Fibroblast of lung (primary cell): ENCODE results near the gene GFPT2.

Experiments used
- EZH2 ChIP-seq: IDR thresholded peaks from 2 replicates; pipeline ENCODE4 v1.5.1; 2012; ENCODE audit warnings: low read length, control low read depth, mild to moderate bottlenecking; ENCODE audit errors: missing control alignments
- TF ChIP-seq, protein P1 (sequence below), 2 donors: IDR thresholded peaks in 1 of 2; conservative IDR thresholded peaks in 1 of 2; 1 replicate in 1 of 2; 2 replicates in 1 of 2; pipeline ENCODE4 v1.5.1; 2011 to 2012; ENCODE audit warnings: low read length in 2 of 2, control low read depth in 1 of 2, inconsistent platforms in 1 of 2, low read depth in 1 of 2, mild to moderate bottlenecking in 1 of 2

DNA sequence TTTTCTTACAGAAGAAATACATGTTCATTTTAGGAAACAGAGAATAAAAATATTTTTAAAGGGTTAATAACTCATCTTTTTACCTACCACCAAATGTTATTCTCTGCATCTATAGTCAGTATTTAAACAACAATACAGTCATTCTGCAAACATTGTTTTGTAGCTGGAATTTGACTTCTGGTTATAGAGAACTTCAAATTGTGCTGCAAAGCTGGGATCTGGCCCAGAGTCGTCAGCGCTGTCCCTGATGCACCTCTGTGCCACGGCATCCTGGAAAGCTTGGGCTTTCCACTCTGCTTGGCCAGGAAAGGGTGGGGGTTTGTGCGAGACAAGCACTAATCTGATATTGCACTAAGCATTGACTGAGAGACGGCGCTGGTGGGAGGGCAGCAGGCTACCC is 5.0 kb upstream of the GFPT2 start:
- TF ChIP-seq, protein P1, sequence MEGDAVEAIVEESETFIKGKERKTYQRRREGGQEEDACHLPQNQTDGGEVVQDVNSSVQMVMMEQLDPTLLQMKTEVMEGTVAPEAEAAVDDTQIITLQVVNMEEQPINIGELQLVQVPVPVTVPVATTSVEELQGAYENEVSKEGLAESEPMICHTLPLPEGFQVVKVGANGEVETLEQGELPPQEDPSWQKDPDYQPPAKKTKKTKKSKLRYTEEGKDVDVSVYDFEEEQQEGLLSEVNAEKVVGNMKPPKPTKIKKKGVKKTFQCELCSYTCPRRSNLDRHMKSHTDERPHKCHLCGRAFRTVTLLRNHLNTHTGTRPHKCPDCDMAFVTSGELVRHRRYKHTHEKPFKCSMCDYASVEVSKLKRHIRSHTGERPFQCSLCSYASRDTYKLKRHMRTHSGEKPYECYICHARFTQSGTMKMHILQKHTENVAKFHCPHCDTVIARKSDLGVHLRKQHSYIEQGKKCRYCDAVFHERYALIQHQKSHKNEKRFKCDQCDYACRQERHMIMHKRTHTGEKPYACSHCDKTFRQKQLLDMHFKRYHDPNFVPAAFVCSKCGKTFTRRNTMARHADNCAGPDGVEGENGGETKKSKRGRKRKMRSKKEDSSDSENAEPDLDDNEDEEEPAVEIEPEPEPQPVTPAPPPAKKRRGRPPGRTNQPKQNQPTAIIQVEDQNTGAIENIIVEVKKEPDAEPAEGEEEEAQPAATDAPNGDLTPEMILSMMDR (conservative IDR thresholded peaks at IDR 0.05 in 1 of 2, IDR thresholded peaks at IDR 0.05 in 1 of 2; ENCODE audit: low read depth in 1 of 2, low read length in 2 of 2), result no peak
- TF ChIP-seq EZH2, result no peak
